AG08395 (cell line): ENCODE data around the gene BCL11A.

Experiments used
- DNase-seq: peaks from one replicate; pipeline ENCODE4 v3.0.0; 2012; ENCODE audit warnings: mixed read lengths, low spot score

BCL11A gene

DNA sequence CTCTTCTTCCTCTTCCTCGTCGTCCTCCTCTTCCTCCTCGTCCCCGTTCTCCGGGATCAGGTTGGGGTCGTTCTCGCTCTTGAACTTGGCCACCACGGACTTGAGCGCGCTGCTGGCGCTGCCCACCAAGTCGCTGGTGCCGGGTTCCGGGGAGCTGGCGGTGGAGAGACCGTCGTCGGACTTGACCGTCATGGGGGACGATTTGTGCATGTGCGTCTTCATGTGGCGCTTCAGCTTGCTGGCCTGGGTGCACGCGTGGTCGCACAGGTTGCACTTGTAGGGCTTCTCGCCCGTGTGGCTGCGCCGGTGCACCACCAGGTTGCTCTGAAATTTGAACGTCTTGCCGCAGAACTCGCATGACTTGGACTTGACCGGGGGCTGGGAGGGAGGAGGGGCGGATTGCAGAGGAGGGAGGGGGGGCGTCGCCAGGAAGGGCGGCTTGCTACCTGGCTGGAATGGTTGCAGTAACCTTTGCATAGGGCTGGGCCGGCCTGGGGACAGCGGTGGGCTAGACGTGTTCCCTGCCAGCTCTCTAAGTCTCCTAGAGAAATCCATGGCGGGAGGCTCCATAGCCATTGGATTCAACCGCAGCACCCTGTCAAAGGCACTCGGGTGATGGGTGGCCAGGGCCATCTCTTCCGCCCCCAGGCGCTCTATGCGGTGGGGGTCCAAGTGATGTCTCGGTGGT is 91.9 kb downstream of the BCL11A start:
- DNase-seq = no peak

DNA sequence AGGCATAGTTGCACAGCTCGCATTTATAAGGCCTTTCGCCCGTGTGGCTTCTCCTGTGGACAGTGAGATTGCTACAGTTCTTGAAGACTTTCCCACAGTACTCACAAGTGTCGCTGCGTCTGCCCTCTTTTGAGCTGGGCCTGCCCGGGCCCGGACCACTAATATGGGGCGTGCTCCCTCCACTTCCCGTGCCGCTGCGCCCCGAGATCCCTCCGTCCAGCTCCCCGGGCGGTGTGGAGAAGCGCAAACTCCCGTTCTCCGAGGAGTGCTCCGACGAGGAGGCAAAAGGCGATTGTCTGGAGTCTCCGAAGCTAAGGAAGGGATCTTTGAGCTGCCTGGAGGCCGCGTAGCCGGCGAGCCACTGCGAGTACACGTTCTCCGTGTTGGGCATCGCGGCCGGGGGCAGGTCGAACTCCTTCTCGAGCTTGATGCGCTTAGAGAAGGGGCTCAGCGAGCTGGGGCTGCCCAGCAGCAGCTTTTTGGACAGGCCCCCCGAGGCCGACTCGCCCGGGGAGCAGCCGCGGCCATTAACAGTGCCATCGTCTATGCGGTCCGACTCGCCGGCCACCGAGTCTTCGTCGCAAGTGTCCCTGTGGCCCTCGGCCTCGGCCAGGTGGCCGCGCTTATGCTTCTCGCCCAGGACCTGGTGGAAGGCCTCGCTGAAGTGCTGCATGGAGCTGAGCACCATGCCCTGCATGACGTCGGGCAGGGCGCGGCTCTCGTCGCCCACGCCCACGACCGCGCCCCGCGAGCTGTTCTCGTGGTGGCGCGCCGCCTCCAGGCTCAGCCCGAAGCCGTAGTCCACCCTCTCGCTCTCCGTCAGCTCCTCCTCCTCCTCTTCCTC is 92.7 kb downstream of the BCL11A start:
- DNase-seq = no peak

GRCh38 chr2:60459851-60460250 is 93.6 kb downstream of the BCL11A start:
- no peak for DNase-seq

DNA sequence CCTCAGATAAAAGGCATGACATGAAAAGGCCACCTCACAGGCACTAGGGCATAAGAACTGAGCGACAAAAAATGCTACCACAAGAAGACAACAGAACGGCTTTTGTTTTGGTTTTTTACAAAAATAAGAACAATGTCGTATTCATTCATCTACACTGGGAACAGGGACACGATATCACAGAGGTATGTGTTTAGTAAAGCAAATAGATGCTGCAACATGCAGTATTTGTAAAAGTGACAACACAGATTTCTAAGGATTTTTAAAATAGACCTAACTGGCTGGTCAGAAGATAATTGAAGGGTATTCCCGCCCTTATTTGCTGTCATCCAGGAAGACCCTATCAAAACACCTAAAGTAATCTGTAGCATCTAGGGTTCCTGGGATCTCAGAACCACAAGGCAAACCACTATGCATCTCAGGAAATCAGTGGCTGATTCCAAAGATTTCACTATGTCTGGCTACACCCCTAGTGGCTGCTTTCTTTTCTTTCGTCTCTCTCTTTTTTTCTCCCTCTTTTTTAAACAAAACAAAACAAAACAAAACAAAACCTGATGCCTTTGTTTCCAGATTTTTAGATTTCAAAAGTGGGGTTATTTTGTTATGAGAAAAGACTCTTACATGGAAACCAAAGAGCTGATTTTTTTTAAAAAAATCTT is 97.2 kb downstream of the BCL11A start:
- DNase-seq = no peak

DNA sequence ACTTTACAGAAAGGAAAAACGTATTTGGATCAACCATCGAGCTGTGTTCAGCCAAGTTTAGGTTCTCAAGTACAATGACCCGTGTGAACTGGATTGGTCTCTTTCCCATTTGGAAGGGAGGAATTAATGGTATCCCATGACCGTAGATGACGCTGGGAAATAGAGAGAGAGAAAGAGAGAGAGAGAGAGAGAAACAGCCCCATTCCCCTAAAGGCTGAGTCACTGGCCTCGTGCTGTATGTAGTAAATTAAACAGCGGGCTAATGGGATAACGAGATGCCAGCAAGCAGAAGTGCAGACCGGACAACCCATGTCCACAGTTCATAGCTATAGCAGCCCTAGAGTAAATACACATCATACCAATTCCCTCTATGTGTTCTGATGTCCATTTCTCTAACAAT is 99.6 kb downstream of the BCL11A start:
- DNase-seq = no peak

DNA sequence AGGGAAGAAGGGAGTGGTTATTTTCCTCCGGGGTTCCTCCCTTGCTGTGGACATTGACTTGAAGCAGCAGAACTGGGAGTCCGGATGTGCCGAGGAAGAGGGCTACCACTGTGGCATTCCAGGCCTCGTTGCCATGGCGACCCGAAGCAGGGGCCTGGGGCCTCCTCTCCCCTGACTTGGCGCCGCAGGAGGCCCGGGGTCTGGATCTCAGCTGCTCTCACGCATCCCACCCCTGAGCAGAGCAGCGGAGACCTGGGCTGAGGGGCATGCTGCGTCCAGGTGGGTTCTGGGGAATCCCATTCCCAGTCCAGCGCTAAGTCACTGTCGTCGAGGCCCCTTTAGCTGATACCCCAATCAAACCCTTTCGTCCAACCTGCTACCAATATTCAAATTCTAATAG is 100.2 kb downstream of the BCL11A start:
- DNase-seq = no peak

GRCh38 chr2:60450488-60450887 is 103.0 kb downstream of the BCL11A start:
- no peak for DNase-seq

DNA sequence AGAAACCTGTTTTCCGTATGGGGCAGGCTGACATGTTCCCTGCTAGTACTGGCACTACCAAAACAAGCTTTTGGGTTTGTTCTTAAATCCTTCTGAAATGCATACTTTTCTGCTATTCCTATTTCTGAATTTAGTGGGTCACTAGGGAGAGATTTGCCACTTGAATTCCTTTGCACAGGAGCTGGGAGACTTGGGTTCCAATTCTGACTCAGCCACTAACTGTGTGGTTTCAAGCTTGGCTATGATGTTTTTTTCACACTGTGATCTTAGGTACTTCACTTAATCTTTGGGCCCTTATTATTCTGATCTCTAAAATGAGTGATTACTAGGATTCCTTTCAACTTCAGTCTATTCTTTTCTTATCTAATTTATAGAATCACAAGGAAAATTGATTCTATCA is 105.5 kb downstream of the BCL11A start:
- DNase-seq = no peak

DNA sequence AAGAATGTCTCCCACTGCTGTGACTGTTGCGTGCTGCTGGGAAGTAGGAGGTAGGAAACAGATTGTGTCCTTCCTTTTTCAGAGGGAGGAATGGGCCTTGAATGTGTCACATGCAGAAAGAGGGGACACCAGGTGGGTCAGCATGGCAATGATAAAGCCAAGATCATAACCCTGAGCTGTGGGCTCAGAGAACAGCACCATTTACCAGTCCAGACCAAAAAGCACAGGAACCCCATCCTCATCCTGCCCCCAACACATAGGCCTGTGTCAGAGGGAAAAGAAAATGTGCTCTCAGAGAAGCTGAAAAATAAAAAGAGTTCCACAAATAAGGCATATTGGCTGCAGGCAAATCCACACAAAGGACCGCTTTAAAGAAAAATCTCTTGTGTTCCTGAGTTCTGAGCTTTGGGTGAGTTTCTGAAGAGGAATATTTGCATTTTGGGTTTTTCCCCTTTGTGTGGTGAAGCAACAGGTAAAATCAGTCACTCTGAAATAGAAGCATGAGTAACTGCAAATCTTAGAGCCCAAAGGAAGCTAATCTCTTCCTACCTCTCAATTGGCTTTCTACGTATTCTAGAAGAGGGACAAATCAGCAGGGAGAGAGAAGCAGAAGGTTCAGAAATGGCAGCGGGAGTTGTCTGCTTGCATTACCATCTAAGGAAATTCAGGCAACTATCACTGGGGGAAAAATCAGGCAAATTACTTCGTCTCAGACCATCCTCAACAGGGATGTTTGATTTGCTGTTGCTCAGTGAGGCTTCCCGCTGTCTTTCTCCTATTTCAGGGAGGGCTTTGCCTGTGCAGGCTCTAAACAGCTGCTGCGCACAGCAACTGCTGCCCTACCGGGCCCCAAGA is 106.8 kb downstream of the BCL11A start:
- DNase-seq = no peak

DNA sequence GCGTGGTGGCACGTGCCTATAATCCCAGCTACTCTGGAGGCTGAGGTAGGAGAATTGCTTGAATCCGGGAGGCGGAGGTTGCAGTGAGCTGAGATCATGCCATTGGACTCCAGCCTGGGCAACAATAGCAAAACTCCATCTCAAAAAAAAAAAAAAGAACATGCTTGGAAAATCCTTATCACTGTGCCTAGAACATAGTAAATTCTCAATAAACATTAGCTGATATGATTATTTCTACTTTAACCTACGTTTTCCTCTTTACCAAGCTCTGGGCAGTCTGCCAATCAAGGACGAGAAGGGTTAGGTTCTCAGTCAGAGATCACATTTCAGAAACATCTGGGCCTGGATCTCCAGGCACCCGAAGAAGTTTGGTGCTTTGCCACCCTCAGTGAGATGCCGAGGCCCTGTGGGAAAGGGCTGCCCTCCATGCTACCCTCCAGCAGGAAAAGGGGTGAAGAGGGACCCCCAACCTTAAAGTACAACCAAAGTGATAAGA is 107.7 kb downstream of the BCL11A start:
- DNase-seq = no peak

DNA sequence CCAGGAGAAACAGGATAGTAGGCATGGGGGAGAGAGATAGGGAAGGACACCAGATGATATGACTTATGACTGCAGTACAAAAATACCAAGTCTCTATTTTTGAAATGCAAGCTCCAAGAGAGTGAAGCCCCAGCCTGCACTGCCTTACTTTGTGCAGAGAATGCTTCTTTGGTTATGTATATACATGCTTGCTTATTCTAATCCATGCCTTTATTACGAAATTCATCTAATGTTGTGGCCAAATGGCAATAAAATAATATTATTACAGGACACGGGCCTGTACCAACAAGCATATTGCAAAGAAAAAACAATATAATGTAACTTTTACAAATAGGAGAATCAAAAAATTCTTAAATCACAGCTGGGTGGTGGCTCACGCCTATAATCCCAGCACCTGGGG is 110.8 kb downstream of the BCL11A start:
- no peak for DNase-seq

- DNase-seq = no peak
These were observed 111.7 kb downstream of the BCL11A start for GRCh38 chr2:60441800-60442199.

DNA sequence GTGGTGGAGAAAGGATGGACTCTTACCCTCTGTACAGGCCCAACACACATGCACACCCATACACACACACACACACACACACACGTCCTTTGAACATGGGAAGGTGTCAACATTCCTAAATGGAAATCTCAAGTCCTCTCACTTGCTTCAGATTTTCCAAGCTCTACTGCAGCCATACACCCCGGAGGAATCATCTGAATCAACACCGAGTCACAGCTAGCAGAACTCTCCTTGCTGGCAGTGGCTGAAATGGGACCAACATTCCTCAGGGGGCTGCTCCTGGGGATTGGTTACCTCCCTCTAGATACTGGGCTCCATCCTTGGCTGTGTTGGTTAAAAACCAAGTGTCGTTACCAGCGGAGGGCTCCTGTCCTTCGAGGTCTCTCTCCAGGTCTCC is 112.7 kb downstream of the BCL11A start:
- peak; percentile 48 for DNase-seq

- DNase-seq = no peak
These were observed 113.2 kb downstream of the BCL11A start for GRCh38 chr2:60440079-60440766.

GRCh38 chr2:60439219-60439974 is 114.1 kb downstream of the BCL11A start:
- DNase-seq = no peak

- no peak for DNase-seq
These were observed 114.8 kb downstream of the BCL11A start for GRCh38 chr2:60438653-60439052.

DNA sequence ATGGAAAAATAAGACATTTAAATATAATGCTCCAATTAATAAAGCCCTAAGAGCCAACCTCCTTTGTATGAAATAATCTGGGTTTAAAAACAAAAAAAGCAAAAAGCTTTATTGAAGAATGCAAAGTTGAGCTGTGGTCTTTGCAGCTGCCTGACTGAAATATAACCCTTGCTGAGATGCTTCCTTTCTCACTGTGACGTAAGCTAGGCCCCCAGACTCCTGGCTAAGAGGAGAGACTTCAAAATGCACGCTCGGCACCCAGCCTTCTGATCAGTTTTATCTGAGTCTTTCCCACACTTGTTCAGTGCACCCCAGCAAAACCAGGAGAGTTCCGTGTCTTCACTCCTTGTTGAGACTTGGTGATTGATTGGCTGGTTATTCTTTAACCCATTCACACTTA is 115.3 kb downstream of the BCL11A start:
- no peak for DNase-seq

GRCh38 chr2:60437080-60437696 is 116.3 kb downstream of the BCL11A start:
- no peak for DNase-seq

GRCh38 chr2:60433018-60433596 is 120.3 kb downstream of the BCL11A start:
- no peak for DNase-seq
